B cell (primary cell): ENCODE data around the gene CACNA2D1. TPM values are rescaled to one million over a fixed set of nuclear protein-coding genes. Genes with fewer than 3 reads are reported as not detected.

Experiments used
- ATAC-seq: fragments of 200-7000 bp; cut with Tn5 transposase; one replicate; pipeline ENCODE4 v1.10.0; 2021; ENCODE audit warnings: low read depth, mild to moderate bottlenecking, moderate number of reproducible peaks, moderate library complexity
- CTCF ChIA-PET: fragments of 350-600 bp; sonication (Branson Sonifier 250); formaldehyde crosslinking; loops from one replicate; lab custom pipeline; 2021; ENCODE audit warnings: antibody characterized with exemption, inconsistent platforms; lab: Charles Lee
- POLR2A ChIA-PET: fragments of 350-600 bp; sonication (Branson Sonifier 250); formaldehyde crosslinking; loops from one replicate; lab custom pipeline; 2021; ENCODE audit warnings: antibody characterized with exemption; lab: Charles Lee
- DNase-seq: peaks from one replicate; pipeline ENCODE4 v3.0.0; 2013
- H2AFZ ChIP-seq: 2 replicates; pipeline ENCODE4 v1.6.1; 2012; ENCODE audit warnings: mild to moderate bottlenecking, low read depth, low read length; ENCODE audit not compliant: insufficient read depth, poor library complexity, severe bottlenecking
- H3K27ac ChIP-seq, 2 donors: 1 replicate in 1 of 2; 2 replicates in 1 of 2; pipeline ENCODE4 v1.5.1; 2012 to 2013; ENCODE audit warnings: low read length in 2 of 2, mild to moderate bottlenecking in 2 of 2, moderate library complexity in 1 of 2
- H3K27me3 ChIP-seq, 4 experiments: fragments of 200-600 bp in 1 of 4; sonication (generic) in 1 of 4; replicated peaks in 1 of 4; 1 replicate in 2 of 4; 2 replicates in 2 of 4; pipeline versions ENCODE4 v1.6.1 to v1.7.0; 2013 to 2016; ENCODE audit warnings: low read length in 3 of 4, mild to moderate bottlenecking in 2 of 4, mixed read lengths in 1 of 4, moderate library complexity in 1 of 4; ENCODE audit not compliant: insufficient read depth in 4 of 4, control insufficient read depth in 3 of 4; ENCODE audit errors: control extremely low read depth in 1 of 4
- H3K36me3 ChIP-seq, 2 experiments: replicated peaks in 1 of 2; 1 replicate in 1 of 2; 2 replicates in 1 of 2; pipeline versions ENCODE4 v1.6.1 to v1.7.1; 2013; ENCODE audit warnings: low read length in 1 of 2; ENCODE audit not compliant: insufficient read depth in 2 of 2, control insufficient read depth in 1 of 2; ENCODE audit errors: control extremely low read depth in 1 of 2, extremely low read depth in 1 of 2
- H3K4me1 ChIP-seq, 2 donors: fragments of 200-600 bp in 1 of 2; sonication (generic) in 1 of 2; 1 replicate in 1 of 2; 2 replicates in 1 of 2; pipeline versions ENCODE4 v1.5.1 to v1.6.1; 2013 to 2017; ENCODE audit warnings: low read length in 2 of 2; ENCODE audit not compliant: control insufficient read depth in 2 of 2, insufficient read depth in 2 of 2
- H3K4me2 ChIP-seq: replicated peaks from 2 replicates; pipeline ENCODE3; 2012; ENCODE audit warnings: mild to moderate bottlenecking, low read depth, low read length; ENCODE audit not compliant: poor library complexity, severe bottlenecking
- H3K4me3 ChIP-seq, 5 experiments: fragments of 200-600 bp in 1 of 5; sonication (generic) in 1 of 5; 1 replicate in 3 of 5; 2 replicates in 2 of 5; pipeline versions ENCODE4 v1.5.1 to v1.7.0; 2011 to 2016; ENCODE audit warnings: low read length in 4 of 5, mild to moderate bottlenecking in 4 of 5, low read depth in 2 of 5, control low read depth in 1 of 5, moderate library complexity in 1 of 5; ENCODE audit not compliant: insufficient read depth in 1 of 5; ENCODE audit errors: control extremely low read depth in 1 of 5, extremely low read depth in 1 of 5
- H3K79me2 ChIP-seq: fragments of 200-600 bp; sonication (generic); one replicate; pipeline ENCODE4 v1.6.0; 2016; ENCODE audit warnings: low read length; ENCODE audit not compliant: control insufficient read depth, insufficient read depth
- H3K9ac ChIP-seq: fragments of 200-600 bp; sonication (generic); 2 replicates; pipeline ENCODE4 v1.6.1; 2017; ENCODE audit warnings: mild to moderate bottlenecking, low read length, moderate library complexity
- H3K9me3 ChIP-seq, 3 donors: one replicate each; pipeline versions ENCODE4 v1.6.1 to v1.7.1; 2013; ENCODE audit warnings: low read length in 2 of 3; ENCODE audit not compliant: control insufficient read depth in 2 of 3, insufficient read depth in 1 of 3; ENCODE audit errors: control extremely low read depth in 1 of 3
- H4K20me1 ChIP-seq: 2 replicates; pipeline ENCODE4 v1.6.0; 2012; ENCODE audit warnings: mild to moderate bottlenecking, low read length; ENCODE audit not compliant: insufficient read depth, control insufficient read depth, poor library complexity, severe bottlenecking
- H3K27ac Mint-ChIP-seq: one replicate; pipeline ENCODE4 v1.8.0; 2021; ENCODE audit warnings: mixed read lengths
- H3K27me3 Mint-ChIP-seq: one replicate; pipeline ENCODE4 v1.8.0; 2021; ENCODE audit warnings: mixed read lengths
- H3K4me1 Mint-ChIP-seq: one replicate; pipeline ENCODE4 v1.8.0; 2021; ENCODE audit warnings: mixed read lengths
- H3K4me3 Mint-ChIP-seq: one replicate; pipeline ENCODE4 v1.8.0; 2021; ENCODE audit warnings: mixed read lengths
- H3K9me3 Mint-ChIP-seq: one replicate; pipeline ENCODE4 v1.8.0; 2022; ENCODE audit warnings: mixed read lengths; ENCODE audit not compliant: insufficient read depth
- EZH2 ChIP-seq: IDR thresholded peaks from 2 replicates; pipeline ENCODE4 v1.6.1; 2012; ENCODE audit warnings: borderline replicate concordance, low read depth, mild to moderate bottlenecking, moderate library complexity, low read length; ENCODE audit not compliant: insufficient read depth, poor library complexity, severe bottlenecking
- WGBS: methylation state at CpG from one replicate; pipeline ENCODE4 v1.1.5; 2013; ENCODE audit warnings: missing lambda C conversion rate; ENCODE audit not compliant: insufficient coverage; 5-methylcytosine and 5-hydroxymethylcytosine counted together
- intact Hi-C: fragments of 100-400 bp; cut with micrococcal nuclease; formaldehyde crosslinking; loops from one replicate; pipeline ENCODE4 v1.10.0; 2022
- polyA plus RNA-seq: library from polyadenylated mRNA; depleted of rRNA; stranded (reverse); fragments of >200 nt; gene quantifications from 2 replicates; pipeline ENCODE4 v1.2.3, GENCODE V29; 2012
- total RNA-seq, 2 donors: library from RNA; stranded (reverse); fragments of 120-200 nt in 1 of 2; gene quantifications; 1 replicate in 1 of 2; 2 replicates in 1 of 2; pipeline versions ENCODE4 v1.2.3 to v1.2.4, GENCODE V29; 2013 to 2022
- TF ChIP-seq, protein P1 (sequence below): fragments of 200-600 bp; IDR thresholded peaks from one replicate; pipeline ENCODE4 v1.8.0; 2022; ENCODE audit warnings: antibody characterized with exemption, mild to moderate bottlenecking

The CACNA2D1 gene
- total and polyA plus RNA-seq, 2 donors (not counting 1 experiment from before 2014, with no cell fraction given), result not detected

DNA sequence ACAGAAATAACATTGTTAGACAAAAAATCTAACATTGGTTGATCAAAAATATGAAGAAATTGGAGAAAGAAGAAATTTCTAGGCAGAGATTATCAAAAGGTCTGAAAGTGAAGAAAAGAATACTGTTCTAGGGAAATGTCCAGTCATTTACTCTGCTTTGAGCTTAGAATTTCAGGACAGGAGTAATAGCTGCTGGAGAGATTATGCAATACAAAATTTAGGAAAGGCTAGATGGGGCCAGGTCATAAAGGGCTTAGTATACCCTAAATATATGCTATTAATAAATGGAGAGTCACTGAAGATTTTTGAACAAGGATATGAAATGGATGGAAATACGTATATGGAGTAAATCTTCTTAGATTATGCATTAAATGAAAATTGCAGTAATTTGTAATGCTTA, 279.2 kb downstream of the CACNA2D1 start:
- no peaks in the 10 kb centered on the region for H3K9me3 Mint-ChIP-seq
- Histone ChIP-seq H3K36me3 (no peaks in the 10 kb centered on the region), H3K9ac (no peak overlapping the region), H3K4me1 (no peaks in the 10 kb centered on the region), H3K9me3 (no peaks in the 10 kb centered on the region), H3K27me3 (no peaks in the 10 kb centered on the region), H3K4me3 (no peak overlapping the region), H4K20me1 (no peaks in the 10 kb centered on the region), H2AFZ (no peak overlapping the region), H3K27ac (no peak overlapping the region), H3K79me2 (no peaks in the 10 kb centered on the region), H3K4me2 (no peak overlapping the region)
- DNase-seq (no peak), ATAC-seq (no peak)
- intact Hi-C loops, result no loop called here
- no CpG with 5 or more reads among the region's 1 CpG for WGBS
- no peak for TF ChIP-seq EZH2
- TF ChIP-seq, protein P1, sequence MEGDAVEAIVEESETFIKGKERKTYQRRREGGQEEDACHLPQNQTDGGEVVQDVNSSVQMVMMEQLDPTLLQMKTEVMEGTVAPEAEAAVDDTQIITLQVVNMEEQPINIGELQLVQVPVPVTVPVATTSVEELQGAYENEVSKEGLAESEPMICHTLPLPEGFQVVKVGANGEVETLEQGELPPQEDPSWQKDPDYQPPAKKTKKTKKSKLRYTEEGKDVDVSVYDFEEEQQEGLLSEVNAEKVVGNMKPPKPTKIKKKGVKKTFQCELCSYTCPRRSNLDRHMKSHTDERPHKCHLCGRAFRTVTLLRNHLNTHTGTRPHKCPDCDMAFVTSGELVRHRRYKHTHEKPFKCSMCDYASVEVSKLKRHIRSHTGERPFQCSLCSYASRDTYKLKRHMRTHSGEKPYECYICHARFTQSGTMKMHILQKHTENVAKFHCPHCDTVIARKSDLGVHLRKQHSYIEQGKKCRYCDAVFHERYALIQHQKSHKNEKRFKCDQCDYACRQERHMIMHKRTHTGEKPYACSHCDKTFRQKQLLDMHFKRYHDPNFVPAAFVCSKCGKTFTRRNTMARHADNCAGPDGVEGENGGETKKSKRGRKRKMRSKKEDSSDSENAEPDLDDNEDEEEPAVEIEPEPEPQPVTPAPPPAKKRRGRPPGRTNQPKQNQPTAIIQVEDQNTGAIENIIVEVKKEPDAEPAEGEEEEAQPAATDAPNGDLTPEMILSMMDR, result no peak
- H3K4me1 Mint-ChIP-seq, result no peaks in the 10 kb centered on the region
- H3K27ac Mint-ChIP-seq, result no peak overlapping the region
- H3K27me3 Mint-ChIP-seq, result no peaks in the 10 kb centered on the region
- no peak overlapping the region for H3K4me3 Mint-ChIP-seq
- ChIA-PET POLR2A (no interaction called here), CTCF (no interaction called here)

DNA sequence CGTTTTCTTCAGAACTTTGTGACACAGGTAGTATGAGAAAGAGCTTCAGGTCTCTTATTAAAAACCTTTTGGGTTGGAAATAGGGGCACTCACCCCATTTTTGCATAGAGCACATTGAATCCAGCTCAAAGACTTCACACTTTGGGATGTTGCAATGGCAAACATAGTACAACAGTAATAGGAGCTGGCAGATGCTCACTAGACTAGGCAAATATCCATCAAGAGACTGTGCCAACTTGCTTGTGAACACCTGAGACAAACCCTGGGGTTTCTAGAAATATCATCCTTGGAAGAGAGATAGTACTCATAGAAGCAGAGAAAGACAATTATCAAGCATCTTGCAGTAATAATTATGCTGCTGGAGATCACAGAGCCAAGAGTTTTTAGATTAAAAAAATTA, 280.0 kb downstream of the CACNA2D1 start:
- Histone ChIP-seq H3K4me2 (no peak overlapping the region), H3K4me1 (no peaks in the 10 kb centered on the region), H3K9ac (no peak overlapping the region), H4K20me1 (no peaks in the 10 kb centered on the region), H3K9me3 (no peaks in the 10 kb centered on the region), H2AFZ (no peak overlapping the region), H3K79me2 (no peaks in the 10 kb centered on the region), H3K4me3 (no peak overlapping the region), H3K27ac (no peak overlapping the region), H3K27me3 (no peaks in the 10 kb centered on the region), H3K36me3 (no peaks in the 10 kb centered on the region)
- DNase-seq (no peak), ATAC-seq (no peak)
- no peaks in the 10 kb centered on the region for H3K4me1 Mint-ChIP-seq
- H3K9me3 Mint-ChIP-seq, result no peaks in the 10 kb centered on the region
- H3K27ac Mint-ChIP-seq, result no peak overlapping the region
- intact Hi-C loops, result no loop called here
- H3K27me3 Mint-ChIP-seq, result no peaks in the 10 kb centered on the region
- ChIA-PET CTCF (no interaction called here), POLR2A (no interaction called here)
- TF ChIP-seq, protein P1, result no peak
- no peak for TF ChIP-seq EZH2
- no CpG with 5 or more reads among the region's 1 CpG for WGBS
- H3K4me3 Mint-ChIP-seq, result no peak overlapping the region
